Lung (tissue), 12 donors: ENCODE data around the gene FAM114A1. TPM values are rescaled to one million over a fixed set of nuclear protein-coding genes. Genes with fewer than 3 reads are reported as not detected.
"Not testable (repeated sequence)": the region's sequence is repeated elsewhere in the genome, so short reads cannot be mapped to it uniquely, and the experiment has no call there.

ENCODE experiments used
- ATAC-seq: fragments of 200-7000 bp; cut with Tn5 transposase; one replicate; pipeline ENCODE4 v1.9.1; 2020; ENCODE audit warnings: moderate number of reproducible peaks; ENCODE audit not compliant: insufficient read depth, low FRiP score
- DNase-seq, 3 donors: peaks; one replicate each; pipeline ENCODE4 v3.0.0-alpha.2; 2013 to 2017
- H3K27ac ChIP-seq, 2 donors: one replicate each; pipeline ENCODE4 v1.5.1; 2013; ENCODE audit warnings: mild to moderate bottlenecking in 2 of 2, moderate library complexity in 2 of 2, control low read depth in 1 of 2, inconsistent platforms in 1 of 2, low read depth in 1 of 2, low read length in 1 of 2
- H3K27me3 ChIP-seq, 3 donors: one replicate each; pipeline ENCODE4 v1.5.1; 2013; ENCODE audit warnings: low read length in 2 of 3; ENCODE audit not compliant: control insufficient read depth in 3 of 3, insufficient read depth in 3 of 3
- H3K36me3 ChIP-seq, 4 donors: one replicate each; pipeline ENCODE4 v1.5.1; 2013; ENCODE audit warnings: low read length in 4 of 4, mild to moderate bottlenecking in 1 of 4, moderate library complexity in 1 of 4; ENCODE audit not compliant: control insufficient read depth in 4 of 4, insufficient read depth in 4 of 4
- H3K4me1 ChIP-seq, 5 donors: one replicate each; pipeline ENCODE4 v1.5.1; 2013; ENCODE audit warnings: low read length in 5 of 5, mild to moderate bottlenecking in 2 of 5, moderate library complexity in 1 of 5; ENCODE audit not compliant: control insufficient read depth in 5 of 5, insufficient read depth in 5 of 5
- H3K4me3 ChIP-seq: one replicate; pipeline ENCODE4 v1.5.1; 2013; ENCODE audit warnings: mild to moderate bottlenecking, control low read depth, moderate library complexity
- H3K9ac ChIP-seq, 2 donors: one replicate each; pipeline ENCODE4 v1.5.1; 2013; ENCODE audit warnings: low read length in 2 of 2, control low read depth in 1 of 2; ENCODE audit not compliant: insufficient read depth in 1 of 2
- H3K9me3 ChIP-seq, 4 donors: one replicate each; pipeline ENCODE4 v1.5.1; 2013; ENCODE audit warnings: low read length in 3 of 4, mild to moderate bottlenecking in 1 of 4, moderate library complexity in 1 of 4; ENCODE audit not compliant: control insufficient read depth in 4 of 4, insufficient read depth in 3 of 4
- WGBS, 2 donors: extraction: QIAGEN DNeasy Blood & Tissue Kit; methylation state at CpG; one replicate each; pipeline ENCODE4 v1.1.7; 2013; 5-methylcytosine and 5-hydroxymethylcytosine counted together
- polyA plus RNA-seq, 2 donors: library from polyadenylated mRNA; stranded (reverse); fragments of 200-250 nt; gene quantifications; one replicate each; pipeline ENCODE4 v1.2.1, GENCODE V29; 2013
- total RNA-seq, 2 donors: library from RNA; depleted of rRNA in 1 of 2; stranded (reverse); fragments of >200 nt in 1 of 2; gene quantifications; one replicate each; pipeline ENCODE4 v1.2.1, GENCODE V29; 2014 to 2021
- TF ChIP-seq, protein P1 (sequence below): IDR thresholded peaks from 2 replicates; pipeline ENCODE4 v1.5.1; 2012; ENCODE audit warnings: mild to moderate bottlenecking; ENCODE audit errors: control extremely low read depth, extremely low read depth
- donor health status: control.
- donor health status: control.
- donor health status: Bipolar disorder and iron deficiency.
- donor health status: healthy.
- donor health status: DM: yes; HTN: yes; CAD: no.

The FAM114A1 gene
- total and polyA plus RNA-seq, 4 donors: 9.5 to 70.0 (median 36.3) TPM

DNA sequence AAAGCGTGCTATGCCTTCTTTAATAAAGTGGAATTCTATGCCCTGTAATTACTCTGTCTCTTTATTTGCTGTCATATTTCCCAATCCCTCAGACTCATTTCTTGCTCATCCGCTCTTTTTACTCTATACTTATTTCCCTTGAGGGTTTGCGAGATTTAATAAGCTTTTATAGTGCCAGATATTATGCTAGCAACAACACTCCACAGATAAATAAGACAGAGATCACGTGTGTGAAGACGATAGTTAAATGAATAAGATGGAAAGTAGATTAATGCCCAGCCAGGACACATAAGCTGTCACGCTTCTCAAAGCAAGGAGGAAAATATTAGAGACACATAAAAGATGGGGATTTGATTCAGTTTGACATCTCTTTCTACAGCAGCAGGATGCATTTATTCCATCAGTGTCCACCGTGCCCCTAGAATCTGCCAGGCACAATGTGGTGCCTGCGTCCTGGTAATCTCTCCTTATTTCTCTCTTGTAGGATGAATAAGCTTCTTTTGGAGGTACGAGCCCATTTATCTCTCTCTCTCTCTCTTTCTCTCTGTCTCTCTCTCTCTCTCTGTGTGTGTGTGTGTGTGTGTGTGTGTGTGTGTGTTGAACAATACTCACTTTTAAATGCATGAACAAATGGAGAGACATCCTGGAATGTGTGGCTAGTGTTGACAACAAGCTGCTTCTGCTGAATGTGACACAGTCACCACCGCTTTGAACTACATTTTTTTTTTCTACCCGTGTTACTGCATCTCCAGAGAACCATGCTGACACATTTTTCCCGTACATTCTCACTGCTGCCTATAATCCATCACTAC lies 116.4 kb downstream of the FAM114A1 start:
- TF ChIP-seq, protein P1, sequence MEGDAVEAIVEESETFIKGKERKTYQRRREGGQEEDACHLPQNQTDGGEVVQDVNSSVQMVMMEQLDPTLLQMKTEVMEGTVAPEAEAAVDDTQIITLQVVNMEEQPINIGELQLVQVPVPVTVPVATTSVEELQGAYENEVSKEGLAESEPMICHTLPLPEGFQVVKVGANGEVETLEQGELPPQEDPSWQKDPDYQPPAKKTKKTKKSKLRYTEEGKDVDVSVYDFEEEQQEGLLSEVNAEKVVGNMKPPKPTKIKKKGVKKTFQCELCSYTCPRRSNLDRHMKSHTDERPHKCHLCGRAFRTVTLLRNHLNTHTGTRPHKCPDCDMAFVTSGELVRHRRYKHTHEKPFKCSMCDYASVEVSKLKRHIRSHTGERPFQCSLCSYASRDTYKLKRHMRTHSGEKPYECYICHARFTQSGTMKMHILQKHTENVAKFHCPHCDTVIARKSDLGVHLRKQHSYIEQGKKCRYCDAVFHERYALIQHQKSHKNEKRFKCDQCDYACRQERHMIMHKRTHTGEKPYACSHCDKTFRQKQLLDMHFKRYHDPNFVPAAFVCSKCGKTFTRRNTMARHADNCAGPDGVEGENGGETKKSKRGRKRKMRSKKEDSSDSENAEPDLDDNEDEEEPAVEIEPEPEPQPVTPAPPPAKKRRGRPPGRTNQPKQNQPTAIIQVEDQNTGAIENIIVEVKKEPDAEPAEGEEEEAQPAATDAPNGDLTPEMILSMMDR: no peak
- Histone ChIP-seq H3K9ac (no peak overlapping the region), H3K9me3 (no peaks in the 10 kb centered on the region), H3K36me3 (no peaks in the 10 kb centered on the region), H3K4me1 (no peaks in the 10 kb centered on the region), H3K27ac (no peak overlapping the region), H3K27me3 (no peaks in the 10 kb centered on the region), H3K4me3 (no peak overlapping the region)
- WGBS, 2 donors: 75 to 83% methylated on average over 12 of the region's 12 CpGs
- peak in 1 of 3 donors; percentile 19 for DNase-seq
- ATAC-seq: no peak

- H3K9ac ChIP-seq: no peak overlapping the region
- 26 to 44% methylated on average over 10 of the region's 10 CpGs for WGBS, 2 donors
- TF ChIP-seq, protein P1: no peak
- no peaks in the 10 kb centered on the region for H3K4me1 ChIP-seq
- ATAC-seq (no peak), DNase-seq (no peak)
- H3K36me3 ChIP-seq: no peaks in the 10 kb centered on the region
- no peak overlapping the region for H3K27ac ChIP-seq
- no peaks in the 10 kb centered on the region for H3K27me3 ChIP-seq
- no peak overlapping the region for H3K4me3 ChIP-seq
- H3K9me3 ChIP-seq: no peaks in the 10 kb centered on the region
Observed at GRCh38 chr4:38985410-38986100, 117.9 kb downstream of the FAM114A1 start.

- no peak for ATAC-seq
- TF ChIP-seq, protein P1: no peak
- Histone ChIP-seq H3K9me3 (no peaks in the 10 kb centered on the region), H3K4me1 (no peaks in the 10 kb centered on the region), H3K9ac (no peak overlapping the region), H3K27ac (no peak overlapping the region), H3K36me3 (no peaks in the 10 kb centered on the region), H3K27me3 (no peaks in the 10 kb centered on the region), H3K4me3 (no peak overlapping the region)
- no peak for DNase-seq
Observed at GRCh38 chr4:38987491-38987890, 119.9 kb downstream of the FAM114A1 start.

- not testable (repeated sequence) for H3K9me3 ChIP-seq, ATAC-seq, H3K36me3 ChIP-seq, H3K9ac ChIP-seq, DNase-seq, H3K4me1 ChIP-seq, H3K27me3 ChIP-seq, H3K27ac ChIP-seq, H3K4me3 ChIP-seq
- 77% methylated on average over 9 of the region's 9 CpGs for WGBS, 2 donors
Observed at GRCh38 chr4:38988353-38988752, 120.7 kb downstream of the FAM114A1 start.
